Liver (tissue), 9 donors: ENCODE measurements around the gene PRDM2. TPM values are rescaled to one million over a fixed set of nuclear protein-coding genes. Genes with fewer than 3 reads are reported as not detected.

Experiments
- DNase-seq: peaks from one replicate; pipeline ENCODE4 v3.0.0-alpha.2; 2017; ENCODE audit warnings: low spot score
- H3K27ac ChIP-seq, 2 donors: one replicate each; pipeline ENCODE4 v1.7.0; 2013; ENCODE audit warnings: inconsistent platforms in 2 of 2, low read length in 2 of 2, control low read depth in 1 of 2, low read depth in 1 of 2, mild to moderate bottlenecking in 1 of 2
- H3K27me3 ChIP-seq, 4 donors: one replicate each; pipeline versions ENCODE4 v1.6.1 to v1.7.0; 2013; ENCODE audit warnings: low read length in 3 of 4, inconsistent platforms in 1 of 4, mild to moderate bottlenecking in 1 of 4, moderate library complexity in 1 of 4; ENCODE audit not compliant: control insufficient read depth in 4 of 4, insufficient read depth in 4 of 4
- H3K36me3 ChIP-seq, 4 donors: one replicate each; pipeline versions ENCODE4 v1.6.1 to v1.7.0; 2013; ENCODE audit warnings: low read length in 3 of 4, mild to moderate bottlenecking in 3 of 4, low read depth in 1 of 4, moderate library complexity in 1 of 4; ENCODE audit not compliant: control insufficient read depth in 4 of 4, insufficient read depth in 3 of 4
- H3K4me1 ChIP-seq, 4 donors: one replicate each; pipeline versions ENCODE4 v1.6.1 to v1.7.0; 2013; ENCODE audit warnings: low read length in 3 of 4, mild to moderate bottlenecking in 3 of 4, moderate library complexity in 1 of 4; ENCODE audit not compliant: control insufficient read depth in 4 of 4, insufficient read depth in 4 of 4
- H3K4me3 ChIP-seq, 3 donors: one replicate each; pipeline versions ENCODE4 v1.6.1 to v1.7.0; 2013; ENCODE audit warnings: low read length in 3 of 3, control low read depth in 1 of 3, low read depth in 1 of 3, mild to moderate bottlenecking in 1 of 3
- H3K9ac ChIP-seq, 2 donors: one replicate each; pipeline ENCODE4 v1.7.0; 2013; ENCODE audit warnings: low read length in 2 of 2, mild to moderate bottlenecking in 2 of 2, moderate library complexity in 2 of 2, control low read depth in 1 of 2, low read depth in 1 of 2
- H3K9me3 ChIP-seq, 4 donors: one replicate each; pipeline versions ENCODE4 v1.6.1 to v1.7.0; 2013; ENCODE audit warnings: low read length in 3 of 4; ENCODE audit not compliant: control insufficient read depth in 4 of 4
- ATF3 ChIP-seq: IDR thresholded peaks from 2 replicates; pipeline ENCODE4 v1.6.1; 2016; ENCODE audit warnings: antibody characterized with exemption
- FOXA1 ChIP-seq: IDR thresholded peaks from 2 replicates; pipeline ENCODE4 v1.6.1; 2016; ENCODE audit warnings: antibody characterized with exemption
- GABPA ChIP-seq, 2 donors: IDR thresholded peaks in 1 of 2; conservative IDR thresholded peaks in 1 of 2; 2 replicates each; pipeline ENCODE4 v1.6.1; 2016; ENCODE audit warnings: antibody characterized with exemption in 2 of 2, mild to moderate bottlenecking in 1 of 2, moderate library complexity in 1 of 2
- HNF4A ChIP-seq, 2 donors: conservative IDR thresholded peaks; 2 replicates each; pipeline ENCODE4 v1.6.1; 2016; ENCODE audit warnings: antibody characterized with exemption in 2 of 2, mild to moderate bottlenecking in 2 of 2
- HNF4G ChIP-seq: IDR thresholded peaks from 2 replicates; pipeline ENCODE4 v1.6.1; 2016; ENCODE audit warnings: antibody characterized with exemption
- JUND ChIP-seq, 2 donors: IDR thresholded peaks; 2 replicates each; pipeline ENCODE4 v1.6.1; 2016; ENCODE audit warnings: antibody characterized with exemption in 2 of 2
- MAX ChIP-seq: IDR thresholded peaks from 2 replicates; pipeline ENCODE4 v1.6.1; 2016; ENCODE audit warnings: antibody characterized with exemption
- RAD21 ChIP-seq, 2 donors: IDR thresholded peaks; 2 replicates each; pipeline ENCODE4 v1.6.1; 2016; ENCODE audit warnings: antibody characterized with exemption in 2 of 2, mild to moderate bottlenecking in 2 of 2
- REST ChIP-seq: IDR thresholded peaks from 2 replicates; pipeline ENCODE4 v1.6.1; 2016; ENCODE audit warnings: antibody characterized with exemption, mild to moderate bottlenecking
- RXRA ChIP-seq, 2 donors: IDR thresholded peaks; 2 replicates each; pipeline ENCODE4 v1.6.1; 2017 to 2018; ENCODE audit warnings: antibody characterized with exemption in 2 of 2, mild to moderate bottlenecking in 1 of 2
- SP1 ChIP-seq: IDR thresholded peaks from 2 replicates; pipeline ENCODE4 v1.6.1; 2018; ENCODE audit warnings: antibody characterized with exemption, mild to moderate bottlenecking
- TAF1 ChIP-seq: conservative IDR thresholded peaks from 2 replicates; pipeline ENCODE4 v1.6.1; 2016; ENCODE audit warnings: antibody characterized with exemption, mild to moderate bottlenecking
- YY1 ChIP-seq: IDR thresholded peaks from 2 replicates; pipeline ENCODE4 v1.6.1; 2016; ENCODE audit warnings: antibody characterized with exemption, mild to moderate bottlenecking
- ZBTB33 ChIP-seq: IDR thresholded peaks from 2 replicates; pipeline ENCODE4 v1.6.1; 2016; ENCODE audit warnings: antibody characterized with exemption
- WGBS: extraction: QIAGEN DNeasy Blood & Tissue Kit; methylation state at CpG from one replicate; pipeline ENCODE4 v1.1.7; 2013; 5-methylcytosine and 5-hydroxymethylcytosine counted together
- polyA plus RNA-seq, 2 donors: library from polyadenylated mRNA; stranded (reverse) in 1 of 2; unstranded in 1 of 2; fragments of 200-250 nt in 1 of 2; fragments of >200 nt in 1 of 2; fragmentation: Nextera tagmentation in 1 of 2; extraction: Ambion mirVana in 1 of 2; gene quantifications; one replicate each; pipeline versions ENCODE4 v1.2.1 to v1.2.3, GENCODE V29; 2013 to 2015
- total RNA-seq, 2 donors: library from RNA; depleted of rRNA; stranded (reverse); fragments of >200 nt; gene quantifications; one replicate each; pipeline ENCODE4 v1.2.3, GENCODE V29; 2014
- donor health status: healthy.
- donor health status: healthy.
- donor health status: healthy.
- donor health status: healthy.
- donor health status: healthy.

Gene PRDM2
- total and polyA plus RNA-seq, 4 donors = 4.5 to 13.9 (median 7.9) TPM

- Histone ChIP-seq H3K9ac (no peak overlapping the region), H3K36me3 (no peaks in the 10 kb centered on the region), H3K27ac (peak overlapping the region in 1 of 2 donors; percentile 14), H3K9me3 (no peaks in the 10 kb centered on the region), H3K4me3 (no peak overlapping the region), H3K4me1 (no peaks in the 10 kb centered on the region), H3K27me3 (peaks cover 0 to 3% (median 0%) of the 10 kb centered on the region in 4 donors)
- DNase-seq = no peak
- TF ChIP-seq ZBTB33 (no peak), RAD21 (IDR thresholded peaks at IDR 0.05) (no peak), MAX (no peak), REST (no peak), HNF4G (no peak), HNF4A (conservative IDR thresholded peaks at IDR 0.05) (no peak), SP1 (no peak), JUND (IDR thresholded peaks at IDR 0.05) (no peak), RXRA (IDR thresholded peaks at IDR 0.05) (no peak), FOXA1 (no peak), TAF1 (no peak)
- 70% methylated on average over 1 of the region's 1 CpG for WGBS
These were observed 30.3 kb downstream of the PRDM2 start for GRCh38 chr1:13730291-13730690.

GRCh38 chr1:13730751-13731482 is 30.9 kb downstream of the PRDM2 start:
- no peaks in the 10 kb centered on the region for H3K9me3 ChIP-seq
- TF ChIP-seq ATF3 (no peak), YY1 (no peak), FOXA1 (no peak), ZBTB33 (no peak), MAX (no peak), RXRA (IDR thresholded peaks at IDR 0.05) (no peak), GABPA (IDR thresholded peaks at IDR 0.05 in 1 of 2, conservative IDR thresholded peaks at IDR 0.05 in 1 of 2) (peak; percentile 46 to 63)
- H3K4me1 ChIP-seq = no peaks in the 10 kb centered on the region
- H3K27me3 ChIP-seq = peaks cover 0 to 3% (median 0%) of the 10 kb centered on the region in 4 donors
- WGBS = 67% methylated on average over 12 of the region's 12 CpGs
- no peak for DNase-seq
- H3K9ac ChIP-seq = peak overlapping the region in 1 of 2 donors; percentile 41
- no peak overlapping the region for H3K4me3 ChIP-seq
- H3K36me3 ChIP-seq = no peaks in the 10 kb centered on the region
- H3K27ac ChIP-seq = peak overlapping the region in 1 of 2 donors; percentile 22
